CD4-positive, alpha-beta T cell treated with Interleukin-15 for 1 hour (primary cell): Measurements from ENCODE around the gene ATG10.

Source experiments
- DNase-seq: peaks from one replicate; pipeline ENCODE4 v3.0.0-alpha.2; 2020

Gene ATG10

GRCh38 chr5:82285206-82285605 is 313.4 kb downstream of the ATG10 start:
- no peak for DNase-seq

GRCh38 chr5:82287625-82288024 is 315.8 kb downstream of the ATG10 start:
- no peak for DNase-seq

- DNase-seq = no peak
Observed at GRCh38 chr5:82290005-82290404, 318.2 kb downstream of the ATG10 start.

- DNase-seq = no peak
Observed at GRCh38 chr5:82290908-82291307, 319.1 kb downstream of the ATG10 start.

GRCh38 chr5:82291420-82291819 is 319.6 kb downstream of the ATG10 start:
- DNase-seq = no peak

- DNase-seq = no peak
Observed at GRCh38 chr5:82295144-82295543, 323.3 kb downstream of the ATG10 start.

- DNase-seq = no peak
Observed at GRCh38 chr5:82295959-82296531, 324.2 kb downstream of the ATG10 start.

- DNase-seq = no peak
Observed at GRCh38 chr5:82296929-82297328, 325.1 kb downstream of the ATG10 start.

- DNase-seq = no peak
Observed at GRCh38 chr5:82297711-82298110, 325.9 kb downstream of the ATG10 start.

- no peak for DNase-seq
Observed at GRCh38 chr5:82298668-82299067, 326.8 kb downstream of the ATG10 start.

- DNase-seq = no peak
Observed at GRCh38 chr5:82301190-82301589, 329.4 kb downstream of the ATG10 start.
